HepG2 (cell line): ENCODE measurements around the gene SURF1. TPM values are rescaled to one million over a fixed set of nuclear protein-coding genes. Genes with fewer than 3 reads are reported as not detected.

Source experiments
- MED8 ChIP-seq: sonication (generic); formaldehyde crosslinking; IDR thresholded peaks from 2 replicates; pipeline ENCODE4 v1.8.1; 2023; ENCODE audit warnings: mild to moderate bottlenecking, missing genetic modification reagents; ENCODE audit not compliant: insufficient replicate concordance
- NBN ChIP-seq: fragments of 450-650 bp; conservative IDR thresholded peaks from 2 replicates; pipeline ENCODE4 v1.6.1; 2017
- PHF21A ChIP-seq: sonication (generic); formaldehyde crosslinking; IDR thresholded peaks from 2 replicates; pipeline ENCODE4 v1.5.0; 2020; ENCODE audit warnings: mild to moderate bottlenecking, missing genetic modification reagents
- POGZ ChIP-seq: sonication (generic); formaldehyde crosslinking; IDR thresholded peaks from 2 replicates; pipeline ENCODE4 v1.4.0; 2020; ENCODE audit warnings: mild to moderate bottlenecking, missing genetic modification reagents
- RFX5 ChIP-seq: IDR thresholded peaks from 2 replicates; pipeline ENCODE4 v1.6.1; 2011; ENCODE audit warnings: low read depth, low read length, improper control_type of control experiment
- SMARCC2 ChIP-seq: fragments of 450-650 bp; IDR thresholded peaks from 2 replicates; pipeline ENCODE4 v1.6.1; 2017; ENCODE audit warnings: antibody characterized with exemption, mild to moderate bottlenecking
- SYNCRIP ChIP-seq: fragments of 200-400 bp; formaldehyde crosslinking; IDR thresholded peaks from 2 replicates; pipeline ENCODE4 v1.6.1; 2018; ENCODE audit warnings: mild to moderate bottlenecking, low read depth, low read length; ENCODE audit not compliant: insufficient read depth
- TOE1 ChIP-seq: sonication (generic); formaldehyde crosslinking; IDR thresholded peaks from 2 replicates; pipeline ENCODE4 v1.4.0; 2020; ENCODE audit warnings: mild to moderate bottlenecking, missing genetic modification reagents
- WIZ ChIP-seq: sonication (generic); formaldehyde crosslinking; IDR thresholded peaks from 2 replicates; pipeline ENCODE4 v1.5.1; 2020; ENCODE audit warnings: mild to moderate bottlenecking, missing genetic modification reagents
- XRCC5 ChIP-seq: fragments of 200-400 bp; formaldehyde crosslinking; optimal IDR thresholded peaks from 2 replicates; pipeline ENCODE3; 2017; ENCODE audit warnings: mild to moderate bottlenecking, low read length
- ZFAT ChIP-seq: sonication (generic); formaldehyde crosslinking; conservative IDR thresholded peaks from 2 replicates; pipeline ENCODE4 v1.8.1; 2023; ENCODE audit warnings: missing genetic modification reagents, inconsistent platforms
- ZFP37 ChIP-seq: sonication (generic); formaldehyde crosslinking; IDR thresholded peaks from 2 replicates; pipeline ENCODE4 v1.4.0; 2020; ENCODE audit warnings: missing genetic modification reagents, borderline replicate concordance
- ZNF225 ChIP-seq: sonication (generic); formaldehyde crosslinking; IDR thresholded peaks from 2 replicates; pipeline ENCODE4 v1.4.0; 2020; ENCODE audit warnings: mild to moderate bottlenecking, missing genetic modification reagents
- polyA plus RNA-seq, 8 experiments: library from polyadenylated mRNA; depleted of rRNA in 3 of 8; stranded (reverse) in 7 of 8; unstranded in 1 of 8; fragments of >200 nt; fragmentation: Illumina TruSeq in 4 of 8; extraction: Trizol in 4 of 8; gene quantifications; 2 replicates each; pipeline versions ENCODE4 v1.2.1 to v1.2.3, GENCODE V29; 2011 to 2016; ENCODE audit warnings: low read depth in 4 of 8, missing spikeins in 1 of 8, mixed read lengths in 1 of 8; ENCODE audit not compliant: insufficient read depth in 1 of 8
- total RNA-seq, 5 experiments: library from RNA; depleted of rRNA; stranded (reverse); fragments of >200 nt; fragmentation: Illumina TruSeq; extraction: Trizol; gene quantifications; 2 replicates each; pipeline ENCODE4 v1.2.3, GENCODE V29; 2016; ENCODE audit warnings: low read depth in 1 of 5
- TF ChIP-seq, protein P1 (sequence below): sonication (generic); formaldehyde crosslinking; IDR thresholded peaks from 2 replicates; pipeline ENCODE4 v1.4.0; 2020; ENCODE audit warnings: mild to moderate bottlenecking, missing genetic modification reagents
- TF ChIP-seq, protein P2 (sequence below): sonication (generic); formaldehyde crosslinking; IDR thresholded peaks from 2 replicates; pipeline ENCODE4 v1.4.0; 2020; ENCODE audit warnings: missing genetic modification reagents
- TF ChIP-seq, protein P3 (sequence below): fragments of 450-650 bp; IDR thresholded peaks from 2 replicates; pipeline ENCODE4 v1.6.1; 2017
- TF ChIP-seq, protein P4 (sequence below): sonication (generic); formaldehyde crosslinking; IDR thresholded peaks from 2 replicates; pipeline ENCODE4 v1.5.1; 2020; ENCODE audit warnings: mild to moderate bottlenecking, missing genetic modification reagents, moderate library complexity

SURF1 gene
- total and polyA plus RNA-seq, 2 of the 13 experiments (the other 11 are each of a cell fraction or from before 2014, with no cell fraction given), result 17.8 to 40.7 TPM

DNA sequence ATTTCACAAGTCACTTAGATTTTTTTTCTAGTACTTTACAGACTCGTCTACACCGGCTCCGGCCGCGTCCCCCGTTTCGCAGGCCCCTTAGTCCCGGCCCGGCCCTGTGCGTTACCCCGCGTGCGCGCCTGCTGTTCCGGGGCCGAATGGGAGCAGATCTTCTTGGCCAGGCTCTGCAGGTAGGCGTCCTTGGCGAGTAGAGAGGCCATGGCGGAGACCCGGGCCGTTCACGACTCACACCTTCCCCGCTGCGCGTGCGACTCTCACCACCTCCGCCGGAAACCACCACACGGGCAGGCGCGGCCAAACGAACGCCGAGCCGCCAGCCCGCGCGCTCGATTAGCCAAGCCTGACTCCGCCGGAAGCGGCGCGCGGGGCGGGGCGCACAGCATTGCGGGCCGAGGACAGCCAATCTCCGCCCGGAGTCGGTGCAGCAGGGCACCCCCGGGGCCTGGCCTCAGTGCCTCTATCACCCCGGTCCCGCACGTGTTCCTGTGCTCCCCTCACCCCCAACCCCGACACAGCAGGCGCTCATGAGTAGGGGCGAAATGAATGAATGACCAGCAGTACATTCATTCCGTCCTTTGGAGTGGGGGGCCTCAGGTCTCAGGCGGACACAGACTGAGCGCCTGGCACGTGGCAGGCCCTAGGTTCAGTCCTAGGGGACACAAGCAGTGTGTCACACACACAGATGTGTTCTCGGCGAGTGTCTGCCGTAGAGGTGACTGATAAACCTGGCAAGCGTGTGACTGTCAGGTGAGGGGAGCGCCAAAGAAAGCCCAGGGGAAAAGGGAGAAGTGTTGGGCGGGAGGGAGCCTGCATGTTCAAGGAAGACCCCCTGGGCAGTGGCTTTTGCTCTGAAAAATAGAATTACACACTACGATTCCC is 20.1 kb downstream of the SURF1 start, which contains the start of gene SURF6 (continued):
- TF ChIP-seq, protein P1, sequence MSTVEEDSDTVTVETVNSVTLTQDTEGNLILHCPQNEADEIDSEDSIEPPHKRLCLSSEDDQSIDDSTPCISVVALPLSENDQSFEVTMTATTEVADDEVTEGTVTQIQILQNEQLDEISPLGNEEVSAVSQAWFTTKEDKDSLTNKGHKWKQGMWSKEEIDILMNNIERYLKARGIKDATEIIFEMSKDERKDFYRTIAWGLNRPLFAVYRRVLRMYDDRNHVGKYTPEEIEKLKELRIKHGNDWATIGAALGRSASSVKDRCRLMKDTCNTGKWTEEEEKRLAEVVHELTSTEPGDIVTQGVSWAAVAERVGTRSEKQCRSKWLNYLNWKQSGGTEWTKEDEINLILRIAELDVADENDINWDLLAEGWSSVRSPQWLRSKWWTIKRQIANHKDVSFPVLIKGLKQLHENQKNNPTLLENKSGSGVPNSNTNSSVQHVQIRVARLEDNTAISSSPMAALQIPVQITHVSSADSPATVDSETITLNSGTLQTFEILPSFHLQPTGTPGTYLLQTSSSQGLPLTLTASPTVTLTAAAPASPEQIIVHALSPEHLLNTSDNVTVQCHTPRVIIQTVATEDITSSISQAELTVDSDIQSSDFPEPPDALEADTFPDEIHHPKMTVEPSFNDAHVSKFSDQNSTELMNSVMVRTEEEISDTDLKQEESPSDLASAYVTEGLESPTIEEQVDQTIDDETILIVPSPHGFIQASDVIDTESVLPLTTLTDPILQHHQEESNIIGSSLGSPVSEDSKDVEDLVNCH (CRISPR knock-in tag), result peak; percentile 71; the same call in 1 of the 2 replicates
- TF ChIP-seq SMARCC2, result no peak
- TF ChIP-seq NBN, result no peak
- TF ChIP-seq ZNF225 (CRISPR knock-in tag), result peak; percentile 93
- TF ChIP-seq WIZ, result peak; percentile 95
- TF ChIP-seq SYNCRIP, result no peak
- peak; percentile 79 for TF ChIP-seq MED8 (CRISPR knock-in tag)
- TF ChIP-seq, protein P2, sequence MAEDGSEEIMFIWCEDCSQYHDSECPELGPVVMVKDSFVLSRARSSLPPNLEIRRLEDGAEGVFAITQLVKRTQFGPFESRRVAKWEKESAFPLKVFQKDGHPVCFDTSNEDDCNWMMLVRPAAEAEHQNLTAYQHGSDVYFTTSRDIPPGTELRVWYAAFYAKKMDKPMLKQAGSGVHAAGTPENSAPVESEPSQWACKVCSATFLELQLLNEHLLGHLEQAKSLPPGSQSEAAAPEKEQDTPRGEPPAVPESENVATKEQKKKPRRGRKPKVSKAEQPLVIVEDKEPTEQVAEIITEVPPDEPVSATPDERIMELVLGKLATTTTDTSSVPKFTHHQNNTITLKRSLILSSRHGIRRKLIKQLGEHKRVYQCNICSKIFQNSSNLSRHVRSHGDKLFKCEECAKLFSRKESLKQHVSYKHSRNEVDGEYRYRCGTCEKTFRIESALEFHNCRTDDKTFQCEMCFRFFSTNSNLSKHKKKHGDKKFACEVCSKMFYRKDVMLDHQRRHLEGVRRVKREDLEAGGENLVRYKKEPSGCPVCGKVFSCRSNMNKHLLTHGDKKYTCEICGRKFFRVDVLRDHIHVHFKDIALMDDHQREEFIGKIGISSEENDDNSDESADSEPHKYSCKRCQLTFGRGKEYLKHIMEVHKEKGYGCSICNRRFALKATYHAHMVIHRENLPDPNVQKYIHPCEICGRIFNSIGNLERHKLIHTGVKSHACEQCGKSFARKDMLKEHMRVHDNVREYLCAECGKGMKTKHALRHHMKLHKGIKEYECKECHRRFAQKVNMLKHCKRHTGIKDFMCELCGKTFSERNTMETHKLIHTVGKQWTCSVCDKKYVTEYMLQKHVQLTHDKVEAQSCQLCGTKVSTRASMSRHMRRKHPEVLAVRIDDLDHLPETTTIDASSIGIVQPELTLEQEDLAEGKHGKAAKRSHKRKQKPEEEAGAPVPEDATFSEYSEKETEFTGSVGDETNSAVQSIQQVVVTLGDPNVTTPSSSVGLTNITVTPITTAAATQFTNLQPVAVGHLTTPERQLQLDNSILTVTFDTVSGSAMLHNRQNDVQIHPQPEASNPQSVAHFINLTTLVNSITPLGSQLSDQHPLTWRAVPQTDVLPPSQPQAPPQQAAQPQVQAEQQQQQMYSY (CRISPR knock-in tag), result peak; percentile 44; the same call in 1 of the 2 replicates
- TF ChIP-seq PHF21A (CRISPR knock-in tag), result peak; percentile 91; the same call in 1 of the 2 replicates
- peak; percentile 100 for TF ChIP-seq XRCC5
- TF ChIP-seq, protein P3, sequence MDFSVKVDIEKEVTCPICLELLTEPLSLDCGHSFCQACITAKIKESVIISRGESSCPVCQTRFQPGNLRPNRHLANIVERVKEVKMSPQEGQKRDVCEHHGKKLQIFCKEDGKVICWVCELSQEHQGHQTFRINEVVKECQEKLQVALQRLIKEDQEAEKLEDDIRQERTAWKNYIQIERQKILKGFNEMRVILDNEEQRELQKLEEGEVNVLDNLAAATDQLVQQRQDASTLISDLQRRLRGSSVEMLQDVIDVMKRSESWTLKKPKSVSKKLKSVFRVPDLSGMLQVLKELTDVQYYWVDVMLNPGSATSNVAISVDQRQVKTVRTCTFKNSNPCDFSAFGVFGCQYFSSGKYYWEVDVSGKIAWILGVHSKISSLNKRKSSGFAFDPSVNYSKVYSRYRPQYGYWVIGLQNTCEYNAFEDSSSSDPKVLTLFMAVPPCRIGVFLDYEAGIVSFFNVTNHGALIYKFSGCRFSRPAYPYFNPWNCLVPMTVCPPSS, result no peak
- TF ChIP-seq POGZ (CRISPR knock-in tag), result peak; percentile 83
- no peak for TF ChIP-seq ZFAT (CRISPR knock-in tag)
- TF ChIP-seq ZFP37 (CRISPR knock-in tag), result peak; percentile 82
- TF ChIP-seq, protein P4, sequence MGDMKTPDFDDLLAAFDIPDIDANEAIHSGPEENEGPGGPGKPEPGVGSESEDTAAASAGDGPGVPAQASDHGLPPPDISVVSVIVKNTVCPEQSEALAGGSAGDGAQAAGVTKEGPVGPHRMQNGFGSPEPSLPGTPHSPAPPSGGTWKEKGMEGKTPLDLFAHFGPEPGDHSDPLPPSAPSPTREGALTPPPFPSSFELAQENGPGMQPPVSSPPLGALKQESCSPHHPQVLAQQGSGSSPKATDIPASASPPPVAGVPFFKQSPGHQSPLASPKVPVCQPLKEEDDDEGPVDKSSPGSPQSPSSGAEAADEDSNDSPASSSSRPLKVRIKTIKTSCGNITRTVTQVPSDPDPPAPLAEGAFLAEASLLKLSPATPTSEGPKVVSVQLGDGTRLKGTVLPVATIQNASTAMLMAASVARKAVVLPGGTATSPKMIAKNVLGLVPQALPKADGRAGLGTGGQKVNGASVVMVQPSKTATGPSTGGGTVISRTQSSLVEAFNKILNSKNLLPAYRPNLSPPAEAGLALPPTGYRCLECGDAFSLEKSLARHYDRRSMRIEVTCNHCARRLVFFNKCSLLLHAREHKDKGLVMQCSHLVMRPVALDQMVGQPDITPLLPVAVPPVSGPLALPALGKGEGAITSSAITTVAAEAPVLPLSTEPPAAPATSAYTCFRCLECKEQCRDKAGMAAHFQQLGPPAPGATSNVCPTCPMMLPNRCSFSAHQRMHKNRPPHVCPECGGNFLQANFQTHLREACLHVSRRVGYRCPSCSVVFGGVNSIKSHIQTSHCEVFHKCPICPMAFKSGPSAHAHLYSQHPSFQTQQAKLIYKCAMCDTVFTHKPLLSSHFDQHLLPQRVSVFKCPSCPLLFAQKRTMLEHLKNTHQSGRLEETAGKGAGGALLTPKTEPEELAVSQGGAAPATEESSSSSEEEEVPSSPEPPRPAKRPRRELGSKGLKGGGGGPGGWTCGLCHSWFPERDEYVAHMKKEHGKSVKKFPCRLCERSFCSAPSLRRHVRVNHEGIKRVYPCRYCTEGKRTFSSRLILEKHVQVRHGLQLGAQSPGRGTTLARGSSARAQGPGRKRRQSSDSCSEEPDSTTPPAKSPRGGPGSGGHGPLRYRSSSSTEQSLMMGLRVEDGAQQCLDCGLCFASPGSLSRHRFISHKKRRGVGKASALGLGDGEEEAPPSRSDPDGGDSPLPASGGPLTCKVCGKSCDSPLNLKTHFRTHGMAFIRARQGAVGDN (CRISPR knock-in tag), result peak; percentile 98
- no peak for TF ChIP-seq RFX5
- TF ChIP-seq TOE1 (CRISPR knock-in tag), result peak; percentile 53; the same call in 1 of the 2 replicates
